ENCODE data around the gene ETV1. TPM values are rescaled to one million over a fixed set of nuclear protein-coding genes. Genes with fewer than 3 reads are reported as not detected.

Gene ETV1
- total RNA-seq, 1 experiment from 2014 or later, result 0.52 TPM

DNA sequence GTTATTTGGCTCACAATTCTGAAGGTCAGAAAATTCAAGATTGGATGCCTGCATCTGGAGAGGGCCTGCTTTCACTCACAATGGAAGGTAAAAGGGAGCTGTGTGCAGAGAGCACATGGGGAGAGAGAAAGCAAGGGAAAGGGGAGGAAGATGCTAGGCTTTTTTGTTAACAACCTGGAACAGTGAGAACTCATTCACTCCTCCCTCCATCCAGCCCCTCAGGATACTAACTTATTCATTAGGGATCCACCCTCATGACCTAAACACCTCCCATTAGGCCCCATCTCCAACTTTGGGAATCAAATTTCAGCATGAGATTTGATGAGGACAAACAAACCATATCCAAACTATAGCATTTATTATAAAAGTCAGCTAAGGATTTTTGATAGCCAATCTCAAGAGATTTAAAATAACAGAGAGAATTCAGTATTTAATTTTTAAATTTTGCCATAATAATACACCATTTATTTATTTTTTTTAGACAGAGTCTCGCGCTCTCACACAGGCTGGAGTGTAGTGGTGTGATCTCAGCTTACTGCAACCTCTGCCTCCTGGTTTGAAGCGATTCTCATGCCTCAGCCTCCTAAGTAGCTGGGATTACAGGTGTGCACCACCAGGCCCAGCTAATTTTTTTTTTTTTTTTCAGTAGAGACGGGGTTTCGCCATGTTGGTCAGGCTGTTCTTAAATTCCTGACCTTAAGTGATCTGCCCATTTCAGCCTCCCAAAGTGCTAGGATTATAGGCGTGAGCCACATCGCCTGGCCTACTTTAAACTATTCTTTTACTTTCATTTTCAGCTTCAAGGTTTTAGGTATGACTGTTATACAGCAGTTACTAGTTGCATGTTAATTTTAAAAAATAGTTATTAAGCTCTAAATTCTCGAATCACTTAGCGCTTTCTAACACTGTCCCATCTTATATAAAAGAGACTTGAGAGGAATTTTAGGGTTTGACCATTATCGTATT lies 20.3 kb upstream of the ETV1 start:
- DNase-seq, result no peak
- intact Hi-C loops (cut with micrococcal nuclease; ENCODE audit: unreplicated experiment), result no loop called here
- Mint-ChIP-seq H3K36me3 (ENCODE audit: insufficient read depth, unreplicated experiment) (no peaks in the 10 kb centered on the region), H3K27me3 (ENCODE audit: insufficient read depth, unreplicated experiment) (peaks cover 9% of the 10 kb centered on the region), H3K4me3 (ENCODE audit: unreplicated experiment) (no peak overlapping the region), H3K4me1 (ENCODE audit: low read depth, unreplicated experiment) (no peaks in the 10 kb centered on the region), H3K9me3 (ENCODE audit: unreplicated experiment) (no peaks in the 10 kb centered on the region), H3K27ac (ENCODE audit: unreplicated experiment) (no peak overlapping the region)
- H3K4me1 ChIP-seq, result no peaks in the 10 kb centered on the region
- H3K36me3 ChIP-seq (ENCODE audit: control insufficient read depth, insufficient read depth, low read length), result no peaks in the 10 kb centered on the region
- ChIA-PET CTCF (no interaction called here), POLR2A (interaction anchor here (0.6 kb wide), 1 partner anchor 20 kb away, joined by 3 read pairs; the partner anchor contains the start of gene ETV1)
- H3K4me3 ChIP-seq (ENCODE audit: low read depth, low read length), result no peak overlapping the region
- H3K27me3 ChIP-seq (replicated peaks; ENCODE audit: control insufficient read depth, insufficient read depth, low read length), result no peaks in the 10 kb centered on the region
- H3K9me3 ChIP-seq, result no peaks in the 10 kb centered on the region
- TF ChIP-seq, protein P1, sequence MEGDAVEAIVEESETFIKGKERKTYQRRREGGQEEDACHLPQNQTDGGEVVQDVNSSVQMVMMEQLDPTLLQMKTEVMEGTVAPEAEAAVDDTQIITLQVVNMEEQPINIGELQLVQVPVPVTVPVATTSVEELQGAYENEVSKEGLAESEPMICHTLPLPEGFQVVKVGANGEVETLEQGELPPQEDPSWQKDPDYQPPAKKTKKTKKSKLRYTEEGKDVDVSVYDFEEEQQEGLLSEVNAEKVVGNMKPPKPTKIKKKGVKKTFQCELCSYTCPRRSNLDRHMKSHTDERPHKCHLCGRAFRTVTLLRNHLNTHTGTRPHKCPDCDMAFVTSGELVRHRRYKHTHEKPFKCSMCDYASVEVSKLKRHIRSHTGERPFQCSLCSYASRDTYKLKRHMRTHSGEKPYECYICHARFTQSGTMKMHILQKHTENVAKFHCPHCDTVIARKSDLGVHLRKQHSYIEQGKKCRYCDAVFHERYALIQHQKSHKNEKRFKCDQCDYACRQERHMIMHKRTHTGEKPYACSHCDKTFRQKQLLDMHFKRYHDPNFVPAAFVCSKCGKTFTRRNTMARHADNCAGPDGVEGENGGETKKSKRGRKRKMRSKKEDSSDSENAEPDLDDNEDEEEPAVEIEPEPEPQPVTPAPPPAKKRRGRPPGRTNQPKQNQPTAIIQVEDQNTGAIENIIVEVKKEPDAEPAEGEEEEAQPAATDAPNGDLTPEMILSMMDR (IDR thresholded peaks at IDR 0.05; ENCODE audit: insufficient read depth in 1 of 2, low read depth in 1 of 2, low read length in 1 of 2, severe bottlenecking in 1 of 2, unreplicated experiment in 1 of 2), result no peak
- BruUV-seq (replicated peaks), result no TSS peak

DNA sequence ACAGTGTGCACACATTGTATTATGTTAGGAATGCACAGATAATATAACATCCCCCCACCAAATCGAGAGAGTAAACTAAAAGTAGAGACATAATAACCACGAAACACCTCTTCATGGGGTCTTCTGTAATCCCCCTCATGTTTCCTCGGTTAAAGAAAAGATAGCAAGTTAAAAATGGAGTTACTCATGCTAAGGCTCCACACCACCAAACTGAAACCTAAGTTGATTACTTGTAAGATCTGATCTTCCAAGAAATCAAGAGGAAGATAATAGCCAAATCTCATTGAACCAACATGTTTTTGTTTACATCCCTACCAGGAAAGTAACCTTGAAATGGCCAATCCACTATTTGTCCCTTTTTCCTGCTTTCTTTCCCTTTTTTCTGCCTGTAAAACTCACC lies 11.7 kb upstream of the ETV1 start:
- Histone ChIP-seq H3K36me3 (ENCODE audit: control insufficient read depth, insufficient read depth, low read length) (no peaks in the 10 kb centered on the region), H3K9me3 (no peaks in the 10 kb centered on the region), H3K4me1 (no peaks in the 10 kb centered on the region), H3K4me3 (ENCODE audit: low read depth, low read length) (no peak overlapping the region), H3K27me3 (replicated peaks; ENCODE audit: control insufficient read depth, insufficient read depth, low read length) (no peaks in the 10 kb centered on the region)
- Mint-ChIP-seq H3K4me3 (ENCODE audit: unreplicated experiment) (no peak overlapping the region), H3K27ac (ENCODE audit: unreplicated experiment) (no peak overlapping the region), H3K4me1 (ENCODE audit: low read depth, unreplicated experiment) (no peaks in the 10 kb centered on the region), H3K9me3 (ENCODE audit: unreplicated experiment) (no peaks in the 10 kb centered on the region), H3K36me3 (ENCODE audit: insufficient read depth, unreplicated experiment) (no peaks in the 10 kb centered on the region), H3K27me3 (ENCODE audit: insufficient read depth, unreplicated experiment) (peaks cover 10% of the 10 kb centered on the region)
- no peak for DNase-seq
- ChIA-PET POLR2A (no interaction called here), CTCF (no interaction called here)
- intact Hi-C loops (cut with micrococcal nuclease; ENCODE audit: unreplicated experiment), result no loop called here
- TF ChIP-seq, protein P1 (IDR thresholded peaks at IDR 0.05; ENCODE audit: insufficient read depth in 1 of 2, low read depth in 1 of 2, low read length in 1 of 2, severe bottlenecking in 1 of 2, unreplicated experiment in 1 of 2), result no peak
- BruUV-seq (replicated peaks), result no TSS peak

DNA sequence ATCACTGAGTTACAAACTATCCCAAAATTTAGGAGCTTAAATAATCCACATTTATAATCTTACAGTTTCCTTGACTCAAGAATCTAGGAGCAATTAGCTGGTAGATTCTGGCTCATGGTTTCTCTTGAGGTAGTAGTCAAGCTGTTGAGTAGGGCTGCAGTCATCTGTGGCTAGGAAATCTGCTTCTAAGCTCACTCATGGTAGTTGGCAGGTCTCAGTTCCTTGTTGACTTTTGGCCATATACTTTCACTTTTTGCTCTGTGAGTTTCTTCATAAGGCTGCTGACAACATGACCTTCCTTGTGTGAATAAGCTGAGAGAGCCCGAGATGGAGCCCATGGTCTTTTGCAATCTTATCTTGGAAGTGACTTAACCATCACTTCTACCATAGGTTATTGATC lies 10.8 kb upstream of the ETV1 start:
- H3K9me3 ChIP-seq, result no peaks in the 10 kb centered on the region
- H3K4me3 ChIP-seq (ENCODE audit: low read depth, low read length), result no peak overlapping the region
- intact Hi-C loops (cut with micrococcal nuclease; ENCODE audit: unreplicated experiment), result no loop called here
- Mint-ChIP-seq H3K27ac (ENCODE audit: unreplicated experiment) (no peak overlapping the region), H3K27me3 (ENCODE audit: insufficient read depth, unreplicated experiment) (peaks cover 5% of the 10 kb centered on the region), H3K9me3 (ENCODE audit: unreplicated experiment) (no peaks in the 10 kb centered on the region), H3K4me1 (ENCODE audit: low read depth, unreplicated experiment) (no peaks in the 10 kb centered on the region), H3K4me3 (ENCODE audit: unreplicated experiment) (no peak overlapping the region), H3K36me3 (ENCODE audit: insufficient read depth, unreplicated experiment) (no peaks in the 10 kb centered on the region)
- ChIA-PET CTCF (no interaction called here), POLR2A (no interaction called here)
- no peak for DNase-seq
- no peaks in the 10 kb centered on the region for H3K4me1 ChIP-seq
- TF ChIP-seq, protein P1 (IDR thresholded peaks at IDR 0.05; ENCODE audit: insufficient read depth in 1 of 2, low read depth in 1 of 2, low read length in 1 of 2, severe bottlenecking in 1 of 2, unreplicated experiment in 1 of 2), result no peak
- no peaks in the 10 kb centered on the region for H3K27me3 ChIP-seq (replicated peaks; ENCODE audit: control insufficient read depth, insufficient read depth, low read length)
- no peaks in the 10 kb centered on the region for H3K36me3 ChIP-seq (ENCODE audit: control insufficient read depth, insufficient read depth, low read length)
- no TSS peak for BruUV-seq (replicated peaks)

Measured in Caco-2 (cell line).